GF-D8 (cell line): ENCODE results near the gene KCNG2.
"Not testable (repeated sequence)": the region's sequence is repeated elsewhere in the genome, so short reads cannot be mapped to it uniquely, and the experiment has no call there.

Source experiments
- DNase-seq: peaks from one replicate; lab custom pipeline; 2025; lab: John Stamatoyannopoulos, UW

Gene KCNG2

GRCh38 chr18:79853303-79853992 lies 55.7 kb downstream of the KCNG2 start:
- DNase-seq: no peak

DNA sequence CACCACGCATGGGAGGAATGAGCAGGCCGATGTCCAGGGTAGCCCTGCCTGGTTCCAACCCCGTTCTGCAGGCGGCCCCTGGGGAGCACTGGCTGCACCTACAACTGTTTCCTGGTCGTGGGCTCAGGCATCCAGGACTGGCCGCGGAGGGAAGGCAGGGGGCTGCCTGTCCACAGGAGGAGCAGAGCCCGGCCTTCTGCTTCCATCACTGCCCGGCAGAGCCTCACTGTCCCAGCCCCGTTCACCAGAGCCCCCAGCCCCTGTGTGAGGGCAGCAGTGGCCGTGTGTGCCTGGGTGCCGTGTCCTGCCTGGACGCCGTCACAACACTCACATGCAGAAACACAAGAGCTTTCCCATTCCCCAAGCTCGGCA lies 56.2 kb downstream of the KCNG2 start:
- no peak for DNase-seq

- DNase-seq: no peak
Measured at GRCh38 chr18:79855147-79855933, 57.6 kb downstream of the KCNG2 start.

DNA sequence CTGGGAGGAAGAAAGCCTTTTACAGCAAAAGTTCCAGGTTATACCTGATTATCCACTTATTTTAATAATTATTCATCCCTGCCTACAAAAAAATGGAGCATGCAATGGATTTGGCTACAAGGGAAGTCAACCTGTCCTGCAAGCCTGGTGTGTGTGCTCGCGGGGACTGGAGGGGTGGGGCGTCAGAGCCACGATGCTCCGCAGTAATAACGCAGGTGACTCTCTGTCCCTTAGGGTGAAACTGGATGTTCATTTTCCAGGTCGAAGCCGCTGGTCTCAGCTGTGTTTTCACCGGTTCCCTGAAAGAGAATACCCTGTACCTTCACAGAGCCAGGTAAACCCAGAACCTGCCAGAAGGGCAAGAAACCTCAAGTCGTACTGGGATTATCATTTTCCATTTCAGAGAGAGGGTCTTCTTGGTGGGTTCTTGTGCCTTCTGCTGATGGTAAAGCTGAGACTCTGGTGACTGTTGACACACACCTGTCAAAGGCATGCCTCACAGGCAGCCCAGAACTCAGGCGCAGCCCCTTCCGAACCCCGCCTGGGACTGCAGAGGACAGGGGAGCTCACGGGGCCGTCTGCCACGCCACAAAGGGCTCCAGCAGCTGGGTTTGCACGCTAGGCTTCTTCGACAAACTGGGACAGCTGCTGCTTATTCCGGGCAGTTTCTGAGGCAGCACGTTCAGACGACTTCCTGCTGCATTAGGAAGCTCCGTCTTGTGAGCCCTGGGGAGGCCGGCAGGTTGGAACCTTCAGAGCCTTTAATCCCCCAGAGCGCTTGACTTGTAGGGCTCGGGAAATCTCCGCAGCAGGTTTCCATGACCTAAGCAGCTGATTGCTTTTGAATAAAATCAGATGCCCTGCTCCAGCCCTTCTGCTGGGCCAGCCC lies 58.6 kb downstream of the KCNG2 start:
- no peak for DNase-seq

DNA sequence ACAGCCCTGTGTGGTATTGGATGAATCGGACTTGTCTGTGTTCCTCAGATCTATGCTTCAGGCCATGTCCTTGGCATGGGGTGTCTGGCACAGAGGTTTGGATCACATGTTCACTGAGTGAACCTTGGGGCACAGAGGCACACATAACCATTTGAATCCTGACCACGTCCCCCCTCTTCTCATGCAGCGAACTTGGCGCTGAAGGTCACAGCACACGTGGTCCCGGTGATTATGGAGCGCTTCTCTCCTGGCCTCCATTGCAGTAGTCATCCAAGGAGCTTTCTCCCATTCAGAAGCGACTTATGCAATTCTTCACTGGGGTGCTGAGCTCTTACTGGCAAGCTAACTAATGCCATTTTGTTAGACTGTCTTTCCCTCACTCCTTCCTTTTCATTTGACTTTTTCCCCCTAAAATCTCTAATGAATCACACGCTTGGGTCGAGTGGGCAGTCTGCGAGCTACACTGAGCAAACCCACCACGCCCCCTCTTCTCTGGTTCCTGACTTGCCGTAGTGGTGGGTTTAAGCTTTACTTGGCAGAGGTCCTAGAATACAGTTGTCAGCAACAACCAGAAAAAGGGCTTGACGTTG lies 59.4 kb downstream of the KCNG2 start:
- no peak for DNase-seq

DNA sequence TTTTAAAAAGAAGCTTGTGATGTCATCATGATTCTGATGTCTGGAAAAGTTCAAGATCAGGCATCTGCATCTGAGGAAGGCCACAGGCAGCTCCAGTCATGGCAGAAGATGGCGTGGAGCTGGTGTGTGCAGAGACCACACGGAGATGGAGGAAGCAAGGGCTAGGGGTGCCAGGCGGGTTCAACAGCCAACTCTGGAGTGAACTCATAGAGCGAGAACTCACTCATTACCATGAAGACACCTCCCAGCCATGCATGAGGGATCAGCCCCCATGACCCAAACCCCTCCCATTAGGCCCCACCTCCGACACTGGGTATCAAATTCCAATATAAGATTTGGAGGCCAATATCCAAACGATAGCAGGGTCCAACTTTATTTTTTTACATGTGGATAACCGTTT lies 61.6 kb downstream of the KCNG2 start:
- no peak for DNase-seq

GRCh38 chr18:79861687-79862086 lies 63.9 kb downstream of the KCNG2 start:
- no peak for DNase-seq

- DNase-seq: no peak
Measured at GRCh38 chr18:79862562-79862961, 64.8 kb downstream of the KCNG2 start.

- no peak for DNase-seq
Measured at GRCh38 chr18:79863161-79864005, 65.6 kb downstream of the KCNG2 start.

DNA sequence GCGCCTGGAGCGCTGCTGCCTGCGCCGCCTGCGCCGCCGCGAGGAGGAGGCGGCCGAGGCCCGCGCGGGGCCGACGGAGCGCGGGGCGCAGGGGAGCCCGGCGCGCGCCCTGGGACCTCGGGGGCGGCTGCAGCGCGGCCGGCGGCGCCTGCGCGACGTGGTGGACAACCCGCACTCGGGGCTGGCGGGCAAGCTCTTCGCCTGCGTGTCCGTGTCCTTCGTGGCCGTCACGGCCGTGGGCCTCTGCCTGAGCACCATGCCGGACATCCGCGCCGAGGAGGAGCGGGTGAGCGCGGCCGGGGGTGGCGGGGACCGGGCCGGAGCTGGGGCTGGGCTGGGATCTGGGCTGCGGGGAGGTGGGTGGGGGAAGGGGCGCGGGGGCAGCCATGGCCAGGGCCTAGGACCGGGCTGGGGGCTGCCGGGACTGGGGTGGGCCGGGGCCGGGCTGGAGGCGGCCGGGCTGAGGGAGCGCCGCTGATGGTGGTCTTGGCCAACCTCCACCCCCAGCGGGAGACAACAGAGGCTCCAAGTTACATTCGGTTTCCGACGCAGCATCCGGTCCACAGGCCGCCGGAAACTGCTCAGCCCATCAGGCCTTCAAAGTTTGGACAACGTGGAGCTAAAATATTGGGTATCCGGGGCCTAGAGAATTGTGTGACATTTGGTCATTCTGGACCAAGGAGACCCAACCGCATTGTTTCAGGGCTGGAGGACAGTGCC lies 66.4 kb downstream of the KCNG2 start:
- DNase-seq: no peak

DNA sequence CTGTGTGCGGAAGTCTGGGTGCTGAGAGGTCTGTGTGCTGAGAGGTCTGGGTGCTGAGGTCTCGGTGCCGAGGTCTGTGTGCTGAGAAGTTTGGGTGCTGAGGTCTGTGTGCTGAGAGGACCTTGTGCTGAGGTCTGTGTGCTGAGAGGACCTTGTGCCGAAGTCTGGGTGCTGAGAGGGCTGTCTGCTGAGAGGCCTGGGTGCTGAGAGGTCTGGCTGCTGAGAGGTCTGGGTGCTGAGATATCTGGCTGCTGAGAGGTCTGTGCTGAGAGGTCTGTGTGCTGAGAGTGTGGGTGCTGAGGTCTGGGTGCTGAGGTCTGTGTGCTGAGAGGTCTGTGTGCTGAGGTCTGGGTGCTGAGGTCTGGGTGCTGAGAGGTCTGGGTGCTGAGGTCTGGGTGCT lies 67.2 kb downstream of the KCNG2 start:
- DNase-seq: not testable (repeated sequence)

DNA sequence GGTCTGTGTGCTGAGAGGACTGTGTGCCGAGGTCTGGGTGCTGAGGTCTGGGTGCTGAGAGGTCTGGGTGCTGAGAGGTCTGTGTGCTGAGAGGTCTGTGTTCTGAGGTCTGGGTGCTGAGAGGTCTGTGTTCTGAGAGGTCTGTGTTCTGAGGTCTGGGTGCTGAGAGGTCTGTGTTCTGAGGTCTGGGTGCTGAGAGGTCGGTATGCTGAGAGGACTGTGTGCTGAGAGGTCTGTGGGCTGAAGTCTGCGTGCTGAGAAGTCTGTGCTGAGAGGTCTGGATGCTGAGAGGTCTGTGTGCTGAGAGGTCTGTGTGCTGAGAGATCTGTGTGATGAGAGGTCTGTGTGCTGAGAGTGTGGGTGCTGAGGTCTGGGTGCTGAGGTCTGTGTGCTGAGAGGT lies 68.2 kb downstream of the KCNG2 start:
- DNase-seq: not testable (repeated sequence)

- DNase-seq: no peak
Measured at GRCh38 chr18:79866889-79867574, 69.3 kb downstream of the KCNG2 start.

- no peak for DNase-seq
Measured at GRCh38 chr18:79867666-79868065, 69.9 kb downstream of the KCNG2 start.

- DNase-seq: no peak
Measured at GRCh38 chr18:79868168-79868784, 70.5 kb downstream of the KCNG2 start.

DNA sequence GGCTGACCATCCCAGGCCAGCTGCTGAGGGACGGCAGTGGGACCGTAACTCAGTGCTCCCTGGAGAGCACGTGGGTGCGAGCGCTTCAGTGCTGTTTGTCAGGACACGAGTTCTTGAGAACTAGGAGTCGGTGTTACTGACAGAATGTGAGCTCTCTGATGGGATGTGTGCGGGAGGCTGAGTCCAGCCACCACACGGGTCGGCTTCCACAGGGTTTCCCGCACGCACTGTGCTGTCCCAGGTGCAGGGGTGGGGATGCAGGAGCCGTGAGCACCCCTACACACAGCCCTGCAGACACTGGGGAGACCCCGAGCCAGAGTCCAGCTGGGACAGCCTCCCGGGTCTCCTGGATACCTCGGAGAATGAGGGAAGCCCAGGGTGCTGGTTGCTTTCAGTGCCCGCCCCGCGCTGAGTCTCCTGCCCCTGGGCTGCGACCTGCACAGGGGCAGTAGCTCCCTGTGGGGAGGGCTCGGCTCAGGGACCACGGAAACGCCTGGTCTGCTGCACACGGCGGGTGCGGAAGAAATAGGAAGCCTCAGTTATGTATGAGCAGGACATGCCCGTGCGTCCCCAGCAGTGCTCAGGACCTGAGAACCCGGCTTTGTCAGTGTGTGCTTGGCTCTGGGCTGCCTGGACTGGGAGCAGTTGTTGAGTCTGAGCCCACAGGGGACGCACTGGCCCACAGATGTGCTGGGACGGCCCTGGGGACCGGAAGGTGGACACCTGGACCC lies 71.2 kb downstream of the KCNG2 start:
- no peak for DNase-seq

DNA sequence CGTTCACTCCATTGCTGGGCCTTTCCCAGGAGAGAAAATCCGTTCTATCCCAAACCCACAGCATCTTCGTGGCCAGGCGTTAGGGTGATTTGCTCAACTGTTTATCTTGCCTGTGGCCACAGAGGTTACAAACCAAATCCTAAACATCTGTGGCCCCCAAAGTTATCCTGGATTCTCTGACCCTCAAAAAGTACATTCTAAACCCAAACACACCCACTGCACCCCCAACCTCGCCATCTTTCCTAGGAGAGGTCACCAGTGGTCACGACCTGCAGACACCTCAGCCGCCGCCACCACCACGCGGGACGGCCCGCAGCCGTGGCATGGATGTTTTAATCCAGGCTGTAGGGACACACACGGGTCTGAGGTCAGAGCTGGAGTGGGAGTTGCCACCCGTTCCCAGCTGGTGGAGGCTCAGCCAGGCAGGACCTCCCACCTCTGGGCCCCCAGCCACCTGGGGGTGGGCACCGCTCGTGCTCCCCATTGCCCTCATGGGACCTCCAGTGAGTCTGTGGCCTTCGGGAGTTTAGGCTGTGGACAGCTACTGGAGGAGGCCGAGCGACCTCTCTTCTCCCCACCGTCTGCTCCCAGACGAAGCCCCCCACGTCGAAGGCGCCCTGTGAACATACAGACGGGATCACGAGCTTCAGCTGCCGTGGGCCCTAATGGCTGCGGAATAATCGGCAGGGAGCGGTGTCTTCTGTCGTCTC lies 72.0 kb downstream of the KCNG2 start:
- no peak for DNase-seq

DNA sequence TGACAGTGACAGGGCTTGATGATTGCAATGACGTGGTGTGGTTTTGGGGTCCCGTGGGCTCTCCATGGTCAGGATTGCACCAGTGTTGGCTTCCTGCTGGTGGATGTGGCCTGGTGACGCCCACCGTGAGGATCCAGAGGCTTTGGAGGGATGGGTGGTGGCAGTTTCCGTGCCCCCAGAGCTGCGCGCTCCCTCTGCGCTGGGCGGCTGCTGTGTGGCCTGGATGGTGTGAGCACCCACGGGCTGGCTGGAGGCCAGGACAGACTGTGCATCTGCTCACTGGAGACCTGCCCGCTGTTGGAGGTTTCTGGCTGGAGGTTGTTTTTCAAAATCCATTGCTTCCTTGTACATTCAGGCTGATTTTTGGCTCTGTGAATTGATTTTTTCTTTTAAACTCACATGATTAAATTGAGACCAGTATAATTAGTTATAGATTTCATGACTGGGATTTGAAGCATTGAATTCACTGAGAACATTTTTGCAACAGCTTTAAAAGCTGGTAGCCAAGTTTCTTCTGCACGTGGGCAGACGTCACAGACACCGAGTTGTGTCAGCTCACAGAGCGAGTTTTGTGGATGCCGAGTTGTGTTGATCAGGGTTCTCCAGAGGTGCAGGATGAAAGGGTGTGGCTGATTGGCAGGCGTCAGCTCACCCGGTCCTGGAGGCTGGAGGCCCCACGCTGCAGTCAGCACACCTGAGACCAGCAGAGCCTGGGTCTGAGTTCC lies 72.7 kb downstream of the KCNG2 start:
- DNase-seq: no peak
